ENCODE results near the gene SSBP1.
"Not testable (repeated sequence)": the region's sequence is repeated elsewhere in the genome, so short reads cannot be mapped to it uniquely, and the experiment has no call there.

Gene SSBP1

GRCh38 chr7:141770083-141770583 is 32.0 kb downstream of the SSBP1 start:
- H3K9ac ChIP-seq (ENCODE audit: low read length in 2 of 2); H3K27me3 ChIP-seq (ENCODE audit: control insufficient read depth in 1 of 2, insufficient read depth in 2 of 2, low read length in 2 of 2); H3K4me3 ChIP-seq (ENCODE audit: low read length in 2 of 2); H3K9me3 ChIP-seq (ENCODE audit: control insufficient read depth in 2 of 2, low read length in 2 of 2); H3K4me1 ChIP-seq (ENCODE audit: control insufficient read depth, insufficient read depth, low read length); H3K27ac ChIP-seq (ENCODE audit: low read length); H3K36me3 ChIP-seq (ENCODE audit: control insufficient read depth in 2 of 2, insufficient read depth in 2 of 2, low read length in 2 of 2): not testable (repeated sequence)

GRCh38 chr7:141776374-141776773 is 38.2 kb downstream of the SSBP1 start, which contains the start of gene TAS2R4:
Gene TAS2R4, plus strand, starts transcription at chr7:141776674. Its CDS starts 1,815 bp downstream, at chr7:141778489.
- H3K36me3 ChIP-seq (ENCODE audit: control insufficient read depth in 2 of 2, insufficient read depth in 2 of 2, low read length in 2 of 2), result peaks cover 8 to 10% of the 10 kb centered on the region in 2 donors

GRCh38 chr7:141785706-141786552 is 47.8 kb downstream of the SSBP1 start:
- H3K4me1 ChIP-seq (ENCODE audit: control insufficient read depth, insufficient read depth, low read length), result no peaks in the 10 kb centered on the region
- no peak overlapping the region for H3K27ac ChIP-seq (ENCODE audit: low read length)

More at GRCh38 chr7:141776374-141776773, 38.2 kb downstream of the SSBP1 start, which contains the start of gene TAS2R4:
- H3K27ac ChIP-seq (ENCODE audit: low read length), result no peak within 1 kb of the TSS
- H3K9me3 ChIP-seq (ENCODE audit: control insufficient read depth in 2 of 2, low read length in 2 of 2), result peaks cover 0 to 3% of the 10 kb centered on the region in 2 donors
- no peak within 1 kb of the TSS for H3K4me3 ChIP-seq (ENCODE audit: low read length in 2 of 2)
- H3K9ac ChIP-seq (ENCODE audit: low read length in 2 of 2), result no peak within 1 kb of the TSS
- no peaks in the 10 kb centered on the region for H3K27me3 ChIP-seq (ENCODE audit: control insufficient read depth in 1 of 2, insufficient read depth in 2 of 2, low read length in 2 of 2)
- H3K4me1 ChIP-seq (ENCODE audit: control insufficient read depth, insufficient read depth, low read length), result no peaks in the 10 kb centered on the region

GRCh38 chr7:141788296-141788695 is 50.1 kb downstream of the SSBP1 start:
- Histone ChIP-seq H3K9ac (ENCODE audit: low read length in 2 of 2) (no peak overlapping the region), H3K9me3 (ENCODE audit: control insufficient read depth in 2 of 2, low read length in 2 of 2) (no peaks in the 10 kb centered on the region), H3K4me3 (ENCODE audit: low read length in 2 of 2) (no peak overlapping the region), H3K36me3 (ENCODE audit: control insufficient read depth in 2 of 2, insufficient read depth in 2 of 2, low read length in 2 of 2) (peaks cover 7 to 10% of the 10 kb centered on the region in 2 donors), H3K27ac (ENCODE audit: low read length) (no peak overlapping the region), H3K27me3 (ENCODE audit: control insufficient read depth in 1 of 2, insufficient read depth in 2 of 2, low read length in 2 of 2) (no peaks in the 10 kb centered on the region), H3K4me1 (ENCODE audit: control insufficient read depth, insufficient read depth, low read length) (no peaks in the 10 kb centered on the region)

More at GRCh38 chr7:141785706-141786552, 47.8 kb downstream of the SSBP1 start:
- Histone ChIP-seq H3K4me3 (ENCODE audit: low read length in 2 of 2) (no peak overlapping the region), H3K36me3 (ENCODE audit: control insufficient read depth in 2 of 2, insufficient read depth in 2 of 2, low read length in 2 of 2) (peaks cover 4 to 11% of the 10 kb centered on the region in 2 donors), H3K27me3 (ENCODE audit: control insufficient read depth in 1 of 2, insufficient read depth in 2 of 2, low read length in 2 of 2) (no peaks in the 10 kb centered on the region), H3K9ac (ENCODE audit: low read length in 2 of 2) (no peak overlapping the region), H3K9me3 (ENCODE audit: control insufficient read depth in 2 of 2, low read length in 2 of 2) (no peaks in the 10 kb centered on the region)

GRCh38 chr7:141789917-141790316 is 51.8 kb downstream of the SSBP1 start, which contains the start of gene TAS2R5:
Gene TAS2R5, plus strand, starts transcription at chr7:141790217. Its CDS starts 145 bp downstream, at chr7:141790362.
- Histone ChIP-seq H3K9ac (ENCODE audit: low read length in 2 of 2) (no peak within 1 kb of the TSS), H3K4me3 (ENCODE audit: low read length in 2 of 2) (no peak within 1 kb of the TSS), H3K27ac (ENCODE audit: low read length) (no peak within 1 kb of the TSS), H3K36me3 (ENCODE audit: control insufficient read depth in 2 of 2, insufficient read depth in 2 of 2, low read length in 2 of 2) (peaks cover 7 to 10% of the 10 kb centered on the region in 2 donors), H3K9me3 (ENCODE audit: control insufficient read depth in 2 of 2, low read length in 2 of 2) (no peaks in the 10 kb centered on the region), H3K4me1 (ENCODE audit: control insufficient read depth, insufficient read depth, low read length) (no peaks in the 10 kb centered on the region), H3K27me3 (ENCODE audit: control insufficient read depth in 1 of 2, insufficient read depth in 2 of 2, low read length in 2 of 2) (no peaks in the 10 kb centered on the region)

GRCh38 chr7:141792526-141792925 is 54.4 kb downstream of the SSBP1 start:
- H3K27ac ChIP-seq (ENCODE audit: low read length), result no peak overlapping the region
- H3K4me3 ChIP-seq (ENCODE audit: low read length in 2 of 2), result no peak overlapping the region
- no peaks in the 10 kb centered on the region for H3K27me3 ChIP-seq (ENCODE audit: control insufficient read depth in 1 of 2, insufficient read depth in 2 of 2, low read length in 2 of 2)
- H3K9ac ChIP-seq (ENCODE audit: low read length in 2 of 2), result no peak overlapping the region
- H3K4me1 ChIP-seq (ENCODE audit: control insufficient read depth, insufficient read depth, low read length), result no peaks in the 10 kb centered on the region
- H3K36me3 ChIP-seq (ENCODE audit: control insufficient read depth in 2 of 2, insufficient read depth in 2 of 2, low read length in 2 of 2), result peaks cover 7 to 10% of the 10 kb centered on the region in 2 donors
- no peaks in the 10 kb centered on the region for H3K9me3 ChIP-seq (ENCODE audit: control insufficient read depth in 2 of 2, low read length in 2 of 2)

Measured in stomach smooth muscle (tissue), 2 donors.